ENCODE results near the gene RALGDS. TPM values are rescaled to one million over a fixed set of nuclear protein-coding genes. Genes with fewer than 3 reads are reported as not detected.
A peak's percentile ranks its signal among the peaks of the same experiment; 100 is the strongest.

Gene RALGDS
- total and polyA plus RNA-seq, 9 of the 15 experiments (the other 6 are each of a cell fraction or from before 2014, with no cell fraction given) = 0.75 to 43.3 (median 27.1) TPM

- peak in 1 of 2 experiments; percentile 86; a peak in 2 of 4 replicates for TF ChIP-seq TBL1XR1 (IDR thresholded peaks at IDR 0.05; ENCODE audit: low read length in 2 of 2)
- TF ChIP-seq ETV1 (tag; conservative IDR thresholded peaks at IDR 0.05; ENCODE audit: low read depth) = peak; percentile 99
- 0 out of 2 replicates have a peak, but pooled peaks have one; percentile 9 for TF ChIP-seq ZNF511 (CRISPR knock-in tag; IDR thresholded peaks at IDR 0.05)
- peak; percentile 80 for TF ChIP-seq ATF7 (IDR thresholded peaks at IDR 0.05)
- TF ChIP-seq ZC3H8 (IDR thresholded peaks at IDR 0.05) = no peak
- peak; percentile 29; the same call in 1 of the 2 replicates for TF ChIP-seq MBD2 (IDR thresholded peaks at IDR 0.05; ENCODE audit: borderline replicate concordance, low read depth)
- peak; percentile 56; the same call in 1 of the 2 replicates for TF ChIP-seq LCOR (CRISPR knock-in tag; IDR thresholded peaks at IDR 0.05)
- TF ChIP-seq CGGBP1 (CRISPR knock-in tag; IDR thresholded peaks at IDR 0.05) = no peak
- no peak for TF ChIP-seq BDP1 (IDR thresholded peaks at IDR 0.05; ENCODE audit: insufficient read depth, insufficient read length)
- TF ChIP-seq TEAD2 (tag; IDR thresholded peaks at IDR 0.05) = no peak
- TF ChIP-seq AFF1 (IDR thresholded peaks at IDR 0.05; ENCODE audit: low read depth in 1 of 2, partially characterized antibody in 2 of 2) = peak in 1 of 2 experiments; percentile 22
- peak; percentile 72 for TF ChIP-seq HMBOX1 (IDR thresholded peaks at IDR 0.05)
- no peak for TF ChIP-seq GATAD2A (IDR thresholded peaks at IDR 0.05)
- peak; percentile 70; the same call in 1 of the 2 replicates for TF ChIP-seq ZNF584 (CRISPR knock-in tag; IDR thresholded peaks at IDR 0.05; ENCODE audit: low read depth)
- peak; percentile 52; the same call in 1 of the 2 replicates for TF ChIP-seq ZNF263 (CRISPR knock-in tag; IDR thresholded peaks at IDR 0.05; ENCODE audit: borderline replicate concordance)
- TF ChIP-seq NFIC (IDR thresholded peaks at IDR 0.05) = no peak
- TF ChIP-seq ZNF639 (CRISPR knock-in tag; conservative IDR thresholded peaks at IDR 0.05 in 1 of 2, IDR thresholded peaks at IDR 0.05 in 1 of 2) = peak in 1 of 2 experiments; percentile 79; a peak in 2 of 4 replicates
- TF ChIP-seq RBFOX2 (IDR thresholded peaks at IDR 0.05; ENCODE audit: low read depth, low read length) = peak; percentile 74
- peak; percentile 60 for TF ChIP-seq MAX (CRISPR knock-in tag; IDR thresholded peaks at IDR 0.05)
- no peak for TF ChIP-seq RBM15 (IDR thresholded peaks at IDR 0.05; ENCODE audit: insufficient read depth, low read length)
Measured at GRCh38 chr9:133133681-133134387, 12.8 kb upstream of the RALGDS start (continued).
